Measurements from ENCODE around the gene CUTC. TPM values are rescaled to one million over a fixed set of nuclear protein-coding genes. Genes with fewer than 3 reads are reported as not detected.

The CUTC gene
- total and polyA plus RNA-seq, 4 donors = 10.3 to 23.4 (median 17.3) TPM

GRCh38 chr10:99714446-99714845, 17.6 kb upstream of the CUTC start:
- no peak for TF ChIP-seq SP1 (IDR thresholded peaks at IDR 0.05)
- TF ChIP-seq RXRA (IDR thresholded peaks at IDR 0.05) = no peak
- TF ChIP-seq RAD21 (IDR thresholded peaks at IDR 0.05) = no peak
- TF ChIP-seq EGR1 (IDR thresholded peaks at IDR 0.05; ENCODE audit: low read depth in 2 of 2) = no peak
- no peak for TF ChIP-seq HNF4A (conservative IDR thresholded peaks at IDR 0.05)
- TF ChIP-seq NR2F2 (IDR thresholded peaks at IDR 0.05) = no peak
- TF ChIP-seq CTCF (IDR thresholded peaks at IDR 0.05; ENCODE audit: low read depth, low read length, missing input control) = no peak
- TF ChIP-seq FOXA1 (IDR thresholded peaks at IDR 0.05) = no peak
- no peak for TF ChIP-seq ATF3 (IDR thresholded peaks at IDR 0.05)
- TF ChIP-seq TAF1 (conservative IDR thresholded peaks at IDR 0.05) = no peak
- no peak for TF ChIP-seq JUND (IDR thresholded peaks at IDR 0.05)
- TF ChIP-seq ZBTB33 (IDR thresholded peaks at IDR 0.05) = no peak
- TF ChIP-seq FOXA2 (IDR thresholded peaks at IDR 0.05) = no peak
- TF ChIP-seq HNF4G (IDR thresholded peaks at IDR 0.05) = no peak
- no peak for TF ChIP-seq GABPA (IDR thresholded peaks at IDR 0.05 in 1 of 2, conservative IDR thresholded peaks at IDR 0.05 in 1 of 2)
- TF ChIP-seq YY1 (IDR thresholded peaks at IDR 0.05) = no peak
- no peak for TF ChIP-seq MAX (IDR thresholded peaks at IDR 0.05)
- no peak for TF ChIP-seq REST (IDR thresholded peaks at IDR 0.05)
- Histone ChIP-seq H3K4me1 (ENCODE audit: control insufficient read depth in 4 of 4, insufficient read depth in 4 of 4, low read length in 3 of 4) (no peaks in the 10 kb centered on the region), H3K27ac (ENCODE audit: low read depth in 1 of 2, low read length in 2 of 2) (no peak overlapping the region), H3K9ac (ENCODE audit: low read depth in 1 of 2, low read length in 2 of 2) (no peak overlapping the region), H3K9me3 (ENCODE audit: control insufficient read depth in 4 of 4, low read length in 3 of 4) (no peaks in the 10 kb centered on the region), H3K27me3 (ENCODE audit: control insufficient read depth in 4 of 4, insufficient read depth in 4 of 4, low read length in 3 of 4) (no peaks in the 10 kb centered on the region), H3K36me3 (ENCODE audit: control insufficient read depth in 4 of 4, insufficient read depth in 3 of 4, low read depth in 1 of 4, low read length in 3 of 4) (peaks cover 11 to 53% (median 42%) of the 10 kb centered on the region in 4 donors), H3K4me3 (ENCODE audit: low read depth in 1 of 3, low read length in 3 of 3) (no peak overlapping the region)
- WGBS = 95% methylated on average over 5 of the region's 5 CpGs
- no peak for DNase-seq (ENCODE audit: low spot score)

All from liver (tissue), 9 donors.